ENCODE data around the gene AKT2. TPM values are rescaled to one million over a fixed set of nuclear protein-coding genes. Genes with fewer than 3 reads are reported as not detected.

The AKT2 gene
- polyA plus RNA-seq, 2 of the 4 experiments (the other 2 are of a cell fraction), result 136 to 159 TPM

- CTCF ChIA-PET, result interaction anchor here (0.5 to 1.2 kb wide), 5 partner anchors 16 to 112 kb away, joined by 3 to 5 read pairs (median 3); no protein-coding TSS in a partner anchor
- H3K27ac ChIP-seq, result no peak overlapping the region
- H3K4me3 ChIP-seq, result no peak overlapping the region
- peak in 1 of 2 experiments; percentile 11; a peak in 1 of 6 replicates for ATAC-seq
- no peak for FAIRE-seq
- H3K4me2 ChIP-seq, result no peak overlapping the region
- H3K9me3 ChIP-seq, result no peaks in the 10 kb centered on the region
- DNase-seq (ENCODE audit: low read depth in 1 of 2, low spot score in 1 of 2), result no peak
- 0 out of 3 replicates have a peak, but pooled peaks cover under 1% of the 10 kb centered on the region for H3K4me1 ChIP-seq
- POLR2A ChIA-PET, result no interaction called here
- no peak for TF ChIP-seq CTCF (IDR thresholded peaks at IDR 0.05)
- no peak for TF ChIP-seq MAZ (IDR thresholded peaks at IDR 0.05; ENCODE audit: borderline replicate concordance, low read depth, low read length)
- TF ChIP-seq CHD4 (IDR thresholded peaks at IDR 0.05; ENCODE audit: borderline replicate concordance), result no peak
- TF ChIP-seq HOXA7 (CRISPR knock-in tag; IDR thresholded peaks at IDR 0.05), result no peak
- TF ChIP-seq ZC3H11A (IDR thresholded peaks at IDR 0.05), result no peak
- no peak for TF ChIP-seq POLR2A (IDR thresholded peaks at IDR 0.05; ENCODE audit: low read length)
- no peak for TF ChIP-seq RFX5 (IDR thresholded peaks at IDR 0.05)
- TF ChIP-seq EP300 (IDR thresholded peaks at IDR 0.05), result no peak
- TF ChIP-seq, protein P1, sequence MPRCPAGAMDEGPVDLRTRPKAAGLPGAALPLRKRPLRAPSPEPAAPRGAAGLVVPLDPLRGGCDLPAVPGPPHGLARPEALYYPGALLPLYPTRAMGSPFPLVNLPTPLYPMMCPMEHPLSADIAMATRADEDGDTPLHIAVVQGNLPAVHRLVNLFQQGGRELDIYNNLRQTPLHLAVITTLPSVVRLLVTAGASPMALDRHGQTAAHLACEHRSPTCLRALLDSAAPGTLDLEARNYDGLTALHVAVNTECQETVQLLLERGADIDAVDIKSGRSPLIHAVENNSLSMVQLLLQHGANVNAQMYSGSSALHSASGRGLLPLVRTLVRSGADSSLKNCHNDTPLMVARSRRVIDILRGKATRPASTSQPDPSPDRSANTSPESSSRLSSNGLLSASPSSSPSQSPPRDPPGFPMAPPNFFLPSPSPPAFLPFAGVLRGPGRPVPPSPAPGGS (IDR thresholded peaks at IDR 0.05), result no peak
- TF ChIP-seq, protein P2, sequence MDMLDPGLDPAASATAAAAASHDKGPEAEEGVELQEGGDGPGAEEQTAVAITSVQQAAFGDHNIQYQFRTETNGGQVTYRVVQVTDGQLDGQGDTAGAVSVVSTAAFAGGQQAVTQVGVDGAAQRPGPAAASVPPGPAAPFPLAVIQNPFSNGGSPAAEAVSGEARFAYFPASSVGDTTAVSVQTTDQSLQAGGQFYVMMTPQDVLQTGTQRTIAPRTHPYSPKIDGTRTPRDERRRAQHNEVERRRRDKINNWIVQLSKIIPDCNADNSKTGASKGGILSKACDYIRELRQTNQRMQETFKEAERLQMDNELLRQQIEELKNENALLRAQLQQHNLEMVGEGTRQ (IDR thresholded peaks at IDR 0.05), result no peak
- WGBS (ENCODE audit: missing lambda C conversion rate), result 80% methylated on average over 4 of the region's 4 CpGs
Measured at GRCh38 chr19:40251991-40252390, 33.2 kb downstream of the AKT2 start.

DNA sequence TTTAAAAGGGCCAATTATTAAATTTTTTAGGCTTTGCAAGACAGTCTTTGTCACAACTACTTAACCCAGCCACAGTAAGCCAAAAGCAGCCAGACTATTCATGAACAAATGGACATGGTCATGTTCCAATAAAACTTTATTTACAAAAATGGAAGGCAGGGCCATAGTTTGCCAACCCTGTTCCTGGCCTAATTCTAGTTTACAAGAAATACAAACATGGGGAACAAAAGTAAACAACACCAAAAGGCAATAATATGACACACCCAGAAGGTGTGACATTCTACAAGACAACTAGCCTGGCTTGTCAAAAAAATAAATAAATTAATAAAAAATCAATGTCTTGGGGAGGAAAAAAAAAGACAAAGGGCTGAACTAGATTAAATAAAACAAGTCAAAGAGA lies 33.9 kb downstream of the AKT2 start:
- no peak overlapping the region for H3K4me2 ChIP-seq
- DNase-seq (ENCODE audit: low read depth in 1 of 2, low spot score in 1 of 2) (no peak), ATAC-seq (no peak), FAIRE-seq (peak; percentile 13)
- no peak overlapping the region for H3K27ac ChIP-seq
- no peaks in the 10 kb centered on the region for H3K9me3 ChIP-seq
- no peaks in the 10 kb centered on the region for H3K4me1 ChIP-seq
- POLR2A ChIA-PET, result no interaction called here
- TF ChIP-seq ESRRA (IDR thresholded peaks at IDR 0.05; ENCODE audit: borderline replicate concordance, low read length), result no peak
- no peak for TF ChIP-seq MAZ (IDR thresholded peaks at IDR 0.05; ENCODE audit: borderline replicate concordance, low read depth, low read length)
- TF ChIP-seq ZNF302 (CRISPR knock-in tag; IDR thresholded peaks at IDR 0.05), result no peak
- no peak overlapping the region for H3K4me3 ChIP-seq
- CTCF ChIA-PET, result interaction anchor here (0.8 to 1.8 kb wide), 2 partner anchors 23 to 24 kb away, joined by 3 to 5 read pairs; no protein-coding TSS in a partner anchor

- Histone ChIP-seq H3K4me3 (no peak overlapping the region), H3K27ac (no peak overlapping the region), H3K4me2 (no peak overlapping the region), H3K4me1 (no peaks in the 10 kb centered on the region), H3K9me3 (no peaks in the 10 kb centered on the region)
- DNase-seq (ENCODE audit: low read depth in 1 of 2, low spot score in 1 of 2) (no peak), FAIRE-seq (no peak), ATAC-seq (no peak)
- no peak for TF ChIP-seq CBX8 (IDR thresholded peaks at IDR 0.05)
- no peak for TF ChIP-seq PHF8 (IDR thresholded peaks at IDR 0.05; ENCODE audit: borderline replicate concordance, low read depth)
- ChIA-PET CTCF (interaction anchor here (0.8 to 2.7 kb wide), 6 partner anchors 13 to 110 kb away, joined by 3 to 12 read pairs (median 6); partner anchors contain the start of gene AKT2), POLR2A (interaction anchor here (0.6 kb wide), 1 partner anchor 8 kb away, joined by 3 read pairs; no protein-coding TSS in a partner anchor)
- WGBS (ENCODE audit: missing lambda C conversion rate), result 83% methylated on average over 11 of the region's 11 CpGs
Measured at GRCh38 chr19:40249781-40250180, 35.4 kb downstream of the AKT2 start.

- DNase-seq (ENCODE audit: low read depth in 1 of 2, low spot score in 1 of 2) (no peak), FAIRE-seq (no peak), ATAC-seq (no peak)
- Histone ChIP-seq H3K9me3 (no peaks in the 10 kb centered on the region), H3K4me1 (no peaks in the 10 kb centered on the region), H3K27ac (no peak overlapping the region), H3K4me2 (no peak overlapping the region), H3K4me3 (no peak overlapping the region)
- ChIA-PET POLR2A (interaction anchor here (0.6 kb wide), 1 partner anchor 9 kb away, joined by 3 read pairs; no protein-coding TSS in a partner anchor), CTCF (interaction anchor here (0.8 to 2.7 kb wide), 6 partner anchors 13 to 110 kb away, joined by 3 to 12 read pairs (median 5); partner anchors contain the start of gene AKT2)
- TF ChIP-seq CHD4 (IDR thresholded peaks at IDR 0.05; ENCODE audit: borderline replicate concordance), result no peak
- TF ChIP-seq, protein P2 (IDR thresholded peaks at IDR 0.05), result no peak
- TF ChIP-seq MAX (IDR thresholded peaks at IDR 0.05), result no peak
- TF ChIP-seq SMC3 (IDR thresholded peaks at IDR 0.05), result no peak
- no peak for TF ChIP-seq NR3C1 (IDR thresholded peaks at IDR 0.05)
- no peak for TF ChIP-seq EHF (CRISPR knock-in tag; IDR thresholded peaks at IDR 0.05)
- TF ChIP-seq, protein P1 (IDR thresholded peaks at IDR 0.05), result no peak
- no peak for TF ChIP-seq JUN (IDR thresholded peaks at IDR 0.05)
- no peak for TF ChIP-seq KDM5A (IDR thresholded peaks at IDR 0.05)
- no peak for TF ChIP-seq TP53 (CRISPR knock-in tag; IDR thresholded peaks at IDR 0.05)
- WGBS (ENCODE audit: missing lambda C conversion rate), result 89% methylated on average over 10 of the region's 10 CpGs
Measured at GRCh38 chr19:40249201-40249600, 35.9 kb downstream of the AKT2 start.
